HG03520 (cell line): ENCODE measurements around the gene SPATA13.

Source experiments
- ATAC-seq: cut with Tn5 transposase; IDR thresholded peaks from one replicate; pipeline ENCODE4 v1.9.1; 2021; ENCODE audit warnings: mild to moderate bottlenecking, moderate library complexity; ENCODE audit not compliant: unreplicated experiment

The SPATA13 gene

DNA sequence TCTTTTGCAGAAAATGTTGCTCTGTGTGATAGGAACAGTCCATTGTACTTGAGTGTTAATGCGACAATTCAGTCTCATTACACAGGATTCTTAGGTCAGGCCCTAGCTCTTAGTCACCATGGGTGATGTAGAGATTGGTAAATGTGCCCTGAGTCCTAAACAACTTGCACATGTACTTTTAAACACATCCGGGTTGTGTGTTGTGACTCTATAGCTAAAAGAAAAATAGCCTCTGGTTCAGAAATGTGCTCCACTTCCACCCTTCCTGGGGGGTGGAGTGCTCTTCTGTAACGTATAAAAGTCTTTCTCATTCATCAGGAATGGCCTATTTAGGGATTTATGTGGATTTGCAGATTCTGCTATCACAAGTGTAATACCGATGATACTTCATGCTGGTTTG is 5.2 kb downstream of the SPATA13 start:
- no peak for ATAC-seq

DNA sequence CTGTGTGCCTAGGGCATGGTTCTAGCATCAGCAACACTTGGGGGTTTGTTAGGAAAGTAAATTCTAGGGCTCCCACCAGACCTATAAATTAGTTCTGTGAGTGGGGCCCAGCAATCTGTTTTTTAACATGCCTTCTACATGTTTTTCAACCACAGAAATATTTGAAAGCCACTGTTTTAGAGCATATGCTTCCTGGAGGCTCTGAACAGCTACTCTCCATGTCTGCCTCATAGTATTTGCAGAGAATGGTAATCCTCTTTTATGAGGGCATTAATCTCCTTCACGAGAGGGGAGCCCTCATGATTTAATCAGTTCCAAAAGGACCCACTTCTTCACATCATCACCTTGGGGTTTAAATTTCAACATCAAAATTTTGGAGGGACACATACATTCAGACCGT is 6.0 kb downstream of the SPATA13 start:
- ATAC-seq: no peak

DNA sequence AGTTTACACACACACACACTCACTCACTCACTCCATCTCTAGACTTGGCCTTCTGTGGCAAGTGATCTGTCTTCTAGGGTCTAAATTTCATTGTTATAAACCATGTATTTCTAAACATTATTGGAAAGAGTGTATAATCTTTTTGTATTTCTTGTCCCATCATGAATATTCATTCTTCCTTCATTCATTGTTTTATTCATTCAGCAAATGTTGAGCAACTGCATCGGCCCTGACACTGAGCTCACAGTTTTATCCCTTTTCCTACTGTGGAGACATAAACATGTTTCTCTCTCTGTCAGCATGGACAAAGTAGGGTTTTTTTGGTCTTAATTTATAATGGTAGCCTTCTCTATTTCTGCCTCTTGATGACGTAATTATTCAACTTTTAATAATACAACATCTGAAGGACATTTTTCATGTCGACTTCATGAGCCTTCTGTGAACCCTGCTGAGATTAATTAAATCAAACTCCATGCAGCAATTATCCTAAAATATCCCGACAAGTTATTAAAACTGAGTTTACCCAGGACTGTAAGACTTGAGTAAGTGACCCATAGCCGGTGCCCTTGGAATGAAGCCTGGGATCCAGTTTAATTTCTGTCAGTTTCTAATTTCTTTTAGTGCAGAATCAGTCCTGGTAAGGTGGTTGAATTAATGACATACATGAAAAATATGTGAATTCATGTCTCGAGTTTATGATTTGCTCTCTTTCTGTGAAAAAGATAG is 7.3 kb downstream of the SPATA13 start:
- no peak for ATAC-seq

DNA sequence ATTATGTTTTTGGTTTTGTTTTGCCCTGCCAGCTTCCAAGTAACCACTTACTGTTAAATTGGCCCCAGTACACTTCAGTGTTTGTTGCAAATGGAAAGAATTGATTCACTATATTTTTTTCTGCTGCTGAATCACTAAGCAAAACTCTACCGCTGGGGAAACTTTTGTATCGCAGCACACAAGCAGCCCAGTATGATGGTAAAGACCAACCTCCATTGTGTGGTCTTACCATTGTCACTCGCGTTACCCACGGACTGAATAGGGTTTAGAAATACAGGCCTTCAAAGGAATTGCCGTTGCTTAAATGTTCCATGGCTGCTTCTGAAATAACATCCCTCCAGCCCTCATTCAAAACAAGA is 7.9 kb downstream of the SPATA13 start:
- no peak for ATAC-seq

DNA sequence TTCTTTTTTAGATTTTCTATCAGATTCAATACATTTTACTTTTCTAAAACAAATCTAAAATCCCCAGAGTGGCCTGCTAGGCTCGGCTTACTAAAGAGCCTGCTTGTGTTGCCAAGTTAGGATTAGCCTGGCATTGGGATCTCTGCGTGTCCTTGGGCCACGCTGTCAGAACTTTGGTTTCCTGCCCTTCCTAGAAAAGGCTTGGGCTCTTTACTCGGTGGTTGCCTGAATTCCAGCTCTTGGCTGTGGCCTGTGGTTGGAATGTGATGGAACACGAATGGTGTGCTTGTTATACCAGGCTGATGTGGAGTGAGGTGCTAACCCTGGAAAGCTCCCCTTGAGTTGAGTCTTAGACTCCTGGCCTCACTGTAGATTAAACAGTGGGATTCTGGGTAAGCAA is 8.5 kb downstream of the SPATA13 start:
- ATAC-seq: no peak

DNA sequence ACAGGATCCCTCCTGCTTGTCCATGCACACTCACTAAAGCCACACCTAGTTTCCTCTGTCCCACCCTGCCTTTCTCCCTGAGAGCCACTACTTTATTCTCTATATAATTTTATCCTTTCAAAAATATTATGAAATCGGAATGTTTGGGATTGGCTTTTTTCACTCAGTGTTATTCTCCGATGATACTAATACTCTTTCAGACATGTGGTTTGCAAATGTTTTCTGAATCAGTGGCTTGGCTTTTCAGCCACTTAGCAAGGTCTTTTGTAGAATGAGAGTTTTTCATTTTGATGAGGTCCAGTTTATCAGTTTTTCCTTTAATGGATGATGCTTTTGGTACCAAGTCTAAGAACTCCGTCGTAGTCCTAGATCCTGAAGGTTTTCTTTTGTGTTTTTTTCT is 11.6 kb downstream of the SPATA13 start:
- ATAC-seq: no peak

DNA sequence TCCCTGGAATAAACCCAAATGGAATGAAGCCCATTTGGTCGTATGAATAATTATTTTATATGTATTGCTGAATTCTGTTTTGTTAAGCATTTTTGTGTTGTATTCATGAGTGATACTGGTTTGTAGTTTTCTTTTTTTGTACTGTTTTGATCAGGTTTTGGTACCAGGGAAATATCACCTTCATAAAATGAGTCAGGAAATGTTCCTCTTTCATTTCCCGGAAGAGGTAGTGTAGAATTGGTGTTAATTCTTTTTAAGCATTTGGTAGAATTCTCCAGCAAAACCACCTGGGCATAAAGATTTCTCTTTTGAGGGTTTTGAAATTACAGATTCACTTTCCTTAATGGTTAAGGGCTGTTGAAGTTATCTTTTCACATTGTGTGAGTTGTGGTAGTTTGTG is 13.3 kb downstream of the SPATA13 start:
- no peak for ATAC-seq

DNA sequence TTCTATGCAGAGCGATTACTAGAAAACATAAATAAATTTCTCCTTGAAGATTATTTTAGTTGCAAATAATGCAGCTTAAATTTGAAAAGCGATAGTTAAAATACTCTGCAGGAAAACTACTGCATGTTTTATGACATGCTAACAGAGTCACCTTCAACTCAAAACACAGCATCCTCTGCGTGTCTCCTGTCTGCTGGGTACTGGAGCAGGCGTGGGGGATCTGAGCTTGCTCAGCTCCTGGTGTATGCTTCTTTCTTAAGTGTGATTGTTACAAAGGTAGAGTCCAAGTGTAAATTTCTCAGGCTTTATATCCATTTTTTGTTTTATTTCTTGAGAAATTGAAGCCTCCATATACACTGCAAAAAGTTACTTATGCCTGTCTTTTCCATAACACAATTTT is 15.3 kb downstream of the SPATA13 start:
- no peak for ATAC-seq

DNA sequence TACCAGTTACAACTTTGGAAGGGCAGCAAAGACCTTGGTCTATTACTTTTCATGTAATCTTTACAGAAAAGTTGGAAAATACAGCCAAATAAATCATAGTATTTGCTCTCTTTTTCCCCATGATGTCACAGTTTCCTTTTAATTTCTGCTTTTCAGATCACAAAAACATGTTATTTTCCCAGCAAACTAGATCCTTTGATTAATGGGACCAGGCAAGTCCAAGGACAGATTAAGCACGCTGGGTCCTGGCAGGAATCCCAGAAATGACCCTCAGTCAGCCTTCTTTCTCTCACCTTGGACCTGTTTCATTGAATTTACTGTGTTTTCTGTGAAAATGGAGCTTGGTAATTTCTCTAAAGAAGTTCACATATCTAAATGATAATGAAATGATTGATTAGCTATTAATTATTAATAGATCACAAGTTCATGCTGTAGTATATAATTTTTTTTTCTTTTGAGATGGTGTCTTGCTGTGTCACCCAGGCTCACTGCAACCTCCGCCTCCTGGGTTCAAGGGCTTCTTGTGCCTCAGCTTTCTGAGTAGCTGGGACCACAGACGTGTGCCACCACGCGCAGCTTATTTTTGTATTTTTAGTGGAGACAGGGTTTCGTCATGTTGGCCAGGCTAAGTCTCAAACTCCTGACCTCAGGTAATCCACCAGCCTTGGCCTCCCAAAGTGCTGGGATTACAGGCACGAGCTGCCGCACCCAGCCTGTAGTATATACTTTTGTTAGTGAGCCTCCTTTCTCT is 16.0 kb downstream of the SPATA13 start:
- ATAC-seq: no peak

DNA sequence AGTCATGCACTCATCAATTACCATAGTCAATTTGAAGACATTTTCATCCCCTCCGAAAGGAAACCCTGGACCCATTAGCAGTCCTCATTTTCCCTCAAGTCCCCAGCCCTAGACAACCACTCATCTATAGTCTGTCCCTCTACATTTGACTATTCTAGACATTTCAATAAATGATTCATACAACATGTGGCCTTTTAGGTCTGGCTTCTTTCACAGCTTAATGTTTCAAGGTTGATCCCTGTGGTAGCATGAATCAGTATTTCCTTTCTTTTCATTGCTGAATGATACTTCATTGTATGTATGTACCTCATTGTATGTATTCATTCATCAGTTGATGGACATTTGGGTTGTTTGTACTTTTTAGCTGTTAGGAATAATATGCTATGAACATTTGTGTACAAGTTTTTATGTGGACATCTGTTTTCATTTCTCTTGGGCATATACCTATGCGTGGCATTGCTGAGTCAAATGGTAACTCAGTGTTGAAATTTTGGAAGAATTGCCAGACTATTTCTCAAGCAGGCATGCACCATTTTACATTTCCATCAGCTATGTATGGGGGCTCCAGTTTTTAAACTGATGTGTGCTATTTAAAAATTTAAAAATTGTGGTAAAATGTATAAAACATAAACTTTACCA is 18.4 kb downstream of the SPATA13 start:
- no peak for ATAC-seq

DNA sequence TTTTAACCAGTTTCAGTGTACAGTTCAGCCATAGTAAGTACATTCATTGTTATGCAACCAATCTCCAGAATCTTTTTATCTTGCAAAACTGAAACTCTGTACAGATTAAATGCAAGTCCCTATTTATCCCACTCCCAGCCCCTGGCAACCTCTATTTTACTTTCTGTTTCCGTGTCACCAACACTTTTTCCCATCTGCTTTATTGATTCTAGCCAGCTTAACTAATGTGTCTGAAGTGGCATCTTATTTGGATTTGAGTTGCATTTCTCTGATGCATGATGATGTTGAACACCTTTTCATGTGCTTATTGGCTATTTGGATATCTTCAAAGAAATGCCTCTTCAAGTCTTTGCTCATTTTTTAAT is 18.9 kb downstream of the SPATA13 start:
- ATAC-seq: no peak

DNA sequence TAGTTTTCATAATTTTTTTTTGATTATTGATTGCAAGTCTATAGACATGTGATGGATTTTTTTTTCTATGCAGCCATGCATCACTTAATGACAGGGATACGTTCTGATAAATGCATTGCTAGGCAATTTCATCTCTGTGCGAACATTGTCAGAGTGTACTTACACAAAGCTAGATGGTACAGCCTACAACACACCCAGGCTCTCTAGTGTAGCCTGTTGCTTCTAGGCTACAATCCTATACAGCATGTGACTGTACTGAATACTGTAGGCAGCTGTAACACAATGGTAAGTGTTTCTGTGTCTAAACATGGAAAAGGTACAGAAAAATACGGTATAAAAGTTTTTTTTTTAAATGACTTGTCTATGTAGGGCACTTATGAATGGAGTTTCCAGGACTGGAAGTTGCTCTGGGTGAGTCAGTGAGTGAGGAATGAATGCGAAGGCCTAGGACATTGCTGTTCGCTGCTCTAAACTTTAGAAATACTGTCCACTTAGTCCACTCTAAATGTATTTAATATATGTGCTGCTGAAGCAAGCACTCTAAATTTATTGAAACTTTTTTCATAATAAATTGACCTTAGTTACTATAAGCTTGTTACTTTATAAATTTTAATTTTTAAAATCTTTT is 20.3 kb downstream of the SPATA13 start:
- ATAC-seq: no peak

DNA sequence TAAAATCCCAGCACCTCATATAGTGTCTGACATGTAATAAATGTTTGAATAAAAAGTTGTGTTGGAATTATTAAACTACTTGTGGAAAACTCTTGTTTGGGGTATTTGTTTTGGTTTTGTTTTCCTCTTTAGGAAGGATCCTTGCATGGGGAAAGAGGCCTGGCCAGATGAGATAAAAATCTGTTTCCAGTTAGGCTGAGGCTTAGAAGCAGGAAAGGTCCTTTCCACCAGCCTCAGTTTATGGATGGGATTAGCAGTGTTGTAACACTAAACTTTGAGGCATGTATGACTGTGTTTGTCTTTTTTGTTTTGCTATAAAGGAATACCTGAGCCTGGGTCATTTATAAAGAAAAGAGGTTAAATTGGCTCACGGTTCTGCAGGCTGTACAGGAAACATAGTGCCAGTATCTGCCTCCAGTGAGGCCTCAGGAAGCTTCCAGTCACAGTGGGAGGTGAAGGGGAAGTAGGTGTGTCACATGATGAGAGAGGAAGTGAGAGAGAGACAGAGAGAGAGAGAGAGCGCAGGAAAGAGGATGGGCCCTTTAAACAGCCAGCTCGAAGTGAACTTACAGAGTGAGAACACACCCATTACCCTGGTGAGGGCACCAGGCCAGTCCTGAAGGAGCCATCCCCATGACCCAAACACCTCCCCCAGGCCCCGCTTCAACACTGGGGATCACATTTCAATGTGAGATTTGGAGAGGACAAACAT is 21.6 kb downstream of the SPATA13 start:
- ATAC-seq: no peak

DNA sequence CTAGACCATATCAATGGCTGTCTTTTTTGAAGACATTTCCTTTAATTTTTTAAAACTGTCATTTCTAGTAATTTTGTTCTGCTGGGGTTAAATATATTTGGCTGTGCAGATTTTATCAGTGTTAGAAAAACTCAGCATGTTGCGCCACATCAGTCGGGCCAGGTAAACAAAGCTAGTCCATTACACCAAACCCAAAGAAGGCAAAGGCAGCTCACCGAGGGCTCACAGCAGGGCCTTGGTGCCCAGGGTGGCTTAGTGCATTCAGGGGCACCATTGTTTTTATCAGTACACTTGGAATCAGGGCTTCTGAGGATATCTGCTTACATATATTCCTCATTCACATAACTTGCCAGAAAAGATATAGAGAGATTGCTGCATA is 22.2 kb downstream of the SPATA13 start:
- no peak for ATAC-seq

DNA sequence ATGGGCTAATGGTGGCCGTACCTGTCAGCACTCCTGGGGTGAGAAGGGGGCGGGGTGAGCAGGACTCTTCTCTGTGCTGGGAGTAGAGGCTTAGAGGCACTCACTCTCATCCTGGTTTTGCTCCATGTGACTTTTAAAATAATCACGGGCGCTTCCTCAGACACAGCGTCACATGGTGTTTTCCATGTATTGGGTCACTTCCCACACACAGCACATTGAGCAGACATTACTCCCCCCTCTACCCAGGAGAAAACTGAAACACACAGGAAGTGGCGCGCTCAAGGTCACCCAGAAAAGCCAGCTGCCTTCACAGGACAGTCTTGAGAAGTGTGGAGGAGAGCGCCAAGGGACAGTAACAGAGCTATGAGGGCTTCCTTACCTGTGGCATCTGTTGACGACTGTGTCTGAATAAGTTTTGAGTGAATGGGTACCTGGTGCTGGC is 23.2 kb downstream of the SPATA13 start:
- ATAC-seq: no peak

DNA sequence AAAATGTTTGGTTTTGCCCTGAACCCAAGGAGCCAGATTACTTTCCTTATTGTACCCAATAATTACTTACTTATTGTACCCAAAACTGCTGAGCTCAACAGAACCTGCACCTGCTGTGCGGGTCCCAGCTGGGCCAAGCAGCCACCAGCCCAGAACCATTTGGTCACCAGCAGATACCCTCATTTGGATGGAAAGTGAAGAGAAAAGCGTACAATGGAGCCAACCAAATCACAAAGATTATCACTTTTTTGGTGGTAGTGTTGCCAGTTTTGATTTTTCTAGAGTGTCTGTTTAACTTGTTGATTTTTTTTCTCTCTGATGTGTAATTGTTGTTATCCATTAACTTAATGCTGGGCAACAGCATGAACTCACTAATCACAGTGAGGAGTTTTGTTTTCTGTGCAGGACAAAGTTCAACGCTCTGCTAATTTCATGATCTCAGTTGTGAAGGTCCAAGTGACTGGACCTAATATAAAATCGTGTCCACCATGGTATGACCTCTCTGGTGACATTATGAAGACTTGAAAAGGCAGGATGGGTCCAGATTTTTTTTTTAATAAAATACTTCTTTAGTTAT is 23.8 kb downstream of the SPATA13 start:
- no peak for ATAC-seq

DNA sequence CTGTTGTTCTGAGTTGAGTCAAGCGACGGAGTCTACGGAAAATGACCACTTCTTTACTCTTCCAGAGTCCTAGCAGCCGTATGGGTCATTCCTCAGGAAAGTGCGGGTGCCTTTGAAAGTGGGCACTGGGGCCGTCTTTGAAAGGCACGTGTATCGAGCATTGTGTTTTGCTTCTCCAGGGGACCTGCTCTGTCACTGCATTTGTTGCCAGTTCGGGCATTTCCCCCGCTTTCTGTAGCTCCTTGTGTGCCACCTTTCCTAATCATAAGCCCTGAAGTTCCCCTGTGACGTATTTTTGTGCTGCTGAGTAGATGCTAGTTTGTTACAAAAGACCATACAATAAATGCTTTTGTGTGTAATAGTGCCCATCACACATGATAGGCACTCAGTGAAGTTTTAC is 24.4 kb downstream of the SPATA13 start:
- no peak for ATAC-seq

DNA sequence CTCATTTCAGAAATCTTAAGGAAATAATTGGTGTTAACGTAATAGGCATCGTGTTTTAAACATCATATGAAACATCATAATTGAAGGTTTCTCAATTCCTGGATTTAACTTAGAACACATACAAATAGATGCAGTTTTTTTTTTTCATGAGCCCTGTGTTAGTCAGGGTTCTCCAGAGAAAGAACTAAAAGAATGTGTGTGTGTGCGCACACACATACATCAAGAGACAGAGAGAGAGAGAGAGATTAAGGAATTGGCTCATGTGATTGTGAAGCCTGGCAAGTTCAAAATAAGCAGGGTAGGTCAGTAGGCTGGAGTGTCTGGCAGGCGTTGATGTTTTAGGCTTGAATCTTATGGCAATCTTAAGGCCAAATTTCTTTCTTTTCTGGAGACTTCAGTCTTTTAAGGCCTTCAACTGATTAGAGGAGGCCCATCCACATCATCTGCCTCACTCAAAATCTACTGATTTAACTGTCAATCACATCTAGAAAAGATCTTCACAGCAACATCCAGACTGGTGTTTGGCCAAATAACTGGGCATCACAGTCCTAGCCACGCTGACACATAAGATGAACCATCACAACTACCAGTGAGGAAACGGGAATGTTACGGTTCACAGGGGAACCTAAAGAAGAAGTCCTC is 25.2 kb downstream of the SPATA13 start:
- no peak for ATAC-seq

DNA sequence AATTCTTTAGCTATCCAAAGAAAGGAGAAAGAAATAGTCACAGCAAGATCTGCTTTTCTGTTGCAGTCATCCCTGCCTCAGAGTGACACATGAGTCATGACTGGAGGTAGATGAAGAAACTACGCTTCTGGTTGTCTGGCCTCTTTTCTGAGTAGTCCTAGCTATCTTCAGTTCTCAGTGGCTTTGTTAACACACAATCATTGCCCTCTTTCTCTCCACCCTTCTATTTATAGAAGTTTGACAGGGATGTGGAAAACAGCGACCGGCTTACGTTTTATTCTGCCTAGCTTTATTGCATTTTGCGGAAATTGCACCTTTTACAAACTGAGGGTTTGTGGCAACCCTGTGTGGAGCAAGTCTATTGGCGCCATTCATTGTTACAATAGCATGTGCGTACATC is 26.7 kb downstream of the SPATA13 start:
- no peak for ATAC-seq

DNA sequence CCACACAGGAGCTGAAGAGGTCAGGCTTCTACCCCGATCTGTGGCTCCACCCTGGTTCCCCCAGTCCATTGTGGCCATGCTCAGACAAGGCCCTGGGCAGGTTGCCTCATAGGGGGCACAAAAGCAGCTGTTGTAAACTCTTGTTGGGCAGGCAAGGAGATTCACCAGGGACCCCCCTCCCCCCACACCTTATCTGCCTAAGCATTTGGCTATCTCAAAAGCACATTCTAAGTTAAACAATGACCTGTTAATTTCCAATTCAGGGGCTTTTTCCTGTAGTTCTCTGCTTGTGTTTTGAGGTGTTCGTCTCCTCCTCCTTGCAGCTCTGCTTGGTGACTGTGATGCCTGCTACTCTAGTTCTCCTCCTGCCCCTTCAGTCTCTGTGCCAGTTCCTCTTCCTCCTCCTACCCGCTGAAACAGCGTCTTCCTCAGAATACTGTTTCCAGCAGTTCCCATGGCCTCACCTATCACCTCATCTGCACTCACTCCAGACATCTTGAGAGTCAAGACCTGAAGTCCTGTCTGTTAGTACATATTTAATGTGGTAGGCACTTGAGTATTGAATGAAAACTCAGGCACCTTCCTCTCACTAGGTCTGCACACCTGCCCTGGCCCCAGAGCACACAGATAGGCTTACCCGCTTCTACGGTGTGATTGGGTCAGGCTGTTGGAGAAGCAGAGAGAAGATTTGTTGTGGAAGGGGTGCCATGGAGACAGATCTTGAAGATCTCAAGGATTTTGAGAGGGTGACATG is 31.7 kb downstream of the SPATA13 start:
- no peak for ATAC-seq
